HUES6 (cell line): Measurements from ENCODE around the gene C9.

Experiments
- H3K27ac ChIP-seq: 2 replicates; pipeline ENCODE4 v1.7.0; 2013; ENCODE audit warnings: low read depth, mild to moderate bottlenecking, low read length, inconsistent platforms
- H3K27me3 ChIP-seq: 2 replicates; pipeline ENCODE4 v1.6.1; 2013; ENCODE audit warnings: low read length; ENCODE audit not compliant: control insufficient read depth, insufficient read depth
- H3K36me3 ChIP-seq: 2 replicates; pipeline ENCODE4 v1.6.1; 2013; ENCODE audit warnings: low read length; ENCODE audit not compliant: control insufficient read depth, insufficient read depth
- H3K4me1 ChIP-seq: 2 replicates; pipeline ENCODE4 v1.6.1; 2013; ENCODE audit warnings: low read length; ENCODE audit not compliant: control insufficient read depth, insufficient read depth
- H3K4me3 ChIP-seq: 2 replicates; pipeline ENCODE4 v1.5.1; 2013; ENCODE audit warnings: low read depth, low read length
- H3K9ac ChIP-seq: one replicate; pipeline ENCODE4 v1.6.1; 2013; ENCODE audit warnings: mild to moderate bottlenecking, low read length
- H3K9me3 ChIP-seq: 2 replicates; pipeline ENCODE4 v1.6.1; 2013; ENCODE audit warnings: low read depth, low read length; ENCODE audit not compliant: control insufficient read depth, insufficient read depth

The C9 gene

GRCh38 chr5:39373791-39374190 lies 9.5 kb upstream of the C9 start:
- Histone ChIP-seq H3K4me1 (no peaks in the 10 kb centered on the region; the same call in 1 of the 2 replicates), H3K9ac (no peak overlapping the region), H3K9me3 (no peaks in the 10 kb centered on the region), H3K27ac (no peak overlapping the region), H3K36me3 (peaks cover 2% of the 10 kb centered on the region; the same call in 1 of the 2 replicates), H3K27me3 (no peaks in the 10 kb centered on the region), H3K4me3 (no peak overlapping the region)

GRCh38 chr5:39371367-39371635 lies 7.0 kb upstream of the C9 start:
- Histone ChIP-seq H3K36me3 (peaks cover 2% of the 10 kb centered on the region; the same call in 1 of the 2 replicates), H3K9ac (no peak overlapping the region), H3K4me3 (no peak overlapping the region), H3K27me3 (no peaks in the 10 kb centered on the region), H3K27ac (no peak overlapping the region), H3K9me3 (no peaks in the 10 kb centered on the region), H3K4me1 (no peaks in the 10 kb centered on the region; the same call in 1 of the 2 replicates)

GRCh38 chr5:39370555-39371366 lies 6.5 kb upstream of the C9 start:
- H3K4me3 ChIP-seq: no peak overlapping the region
- H3K27ac ChIP-seq: no peak overlapping the region
- H3K4me1 ChIP-seq: no peaks in the 10 kb centered on the region; the same call in 1 of the 2 replicates
- peaks cover 2% of the 10 kb centered on the region; the same call in 1 of the 2 replicates for H3K36me3 ChIP-seq
- no peaks in the 10 kb centered on the region for H3K9me3 ChIP-seq
- H3K9ac ChIP-seq: no peak overlapping the region
- no peaks in the 10 kb centered on the region for H3K27me3 ChIP-seq

- Histone ChIP-seq H3K4me1 (no peaks in the 10 kb centered on the region; the same call in 1 of the 2 replicates), H3K4me3 (no peak overlapping the region), H3K9ac (no peak overlapping the region), H3K36me3 (peaks cover 2% of the 10 kb centered on the region; the same call in 1 of the 2 replicates), H3K27me3 (no peaks in the 10 kb centered on the region), H3K27ac (no peak overlapping the region), H3K9me3 (no peaks in the 10 kb centered on the region)
These were observed 5.0 kb upstream of the C9 start for GRCh38 chr5:39369123-39369815.

- Histone ChIP-seq H3K36me3 (peaks cover 2% of the 10 kb centered on the region; the same call in 1 of the 2 replicates), H3K9ac (no peak overlapping the region), H3K9me3 (no peaks in the 10 kb centered on the region), H3K4me1 (no peaks in the 10 kb centered on the region; the same call in 1 of the 2 replicates), H3K27me3 (no peaks in the 10 kb centered on the region), H3K27ac (no peak overlapping the region), H3K4me3 (no peak overlapping the region)
These were observed 3.8 kb upstream of the C9 start for GRCh38 chr5:39368116-39368515.

- H3K27ac ChIP-seq: no peak overlapping the region
- H3K9me3 ChIP-seq: no peaks in the 10 kb centered on the region
- no peak overlapping the region for H3K4me3 ChIP-seq
- no peak overlapping the region for H3K9ac ChIP-seq
- H3K36me3 ChIP-seq: peaks cover 2% of the 10 kb centered on the region; the same call in 1 of the 2 replicates
- no peaks in the 10 kb centered on the region for H3K27me3 ChIP-seq
- H3K4me1 ChIP-seq: no peaks in the 10 kb centered on the region; the same call in 1 of the 2 replicates
These were observed 3.4 kb upstream of the C9 start for GRCh38 chr5:39367711-39368110.

GRCh38 chr5:39363217-39363616 lies 1.1 kb downstream of the C9 start:
- Histone ChIP-seq H3K27ac (no peak overlapping the region), H3K9ac (no peak overlapping the region), H3K36me3 (no peaks in the 10 kb centered on the region), H3K4me3 (no peak overlapping the region), H3K4me1 (no peaks in the 10 kb centered on the region), H3K9me3 (0 out of 2 replicates have a peak, but pooled peaks cover 4% of the 10 kb centered on the region), H3K27me3 (no peaks in the 10 kb centered on the region)

- Histone ChIP-seq H3K4me3 (no peak overlapping the region), H3K9ac (no peak overlapping the region), H3K27ac (no peak overlapping the region), H3K9me3 (0 out of 2 replicates have a peak, but pooled peaks cover 4% of the 10 kb centered on the region), H3K36me3 (no peaks in the 10 kb centered on the region), H3K4me1 (no peaks in the 10 kb centered on the region), H3K27me3 (no peaks in the 10 kb centered on the region)
These were observed 1.6 kb downstream of the C9 start for GRCh38 chr5:39362646-39363045.

- Histone ChIP-seq H3K4me3 (no peak overlapping the region), H3K9me3 (0 out of 2 replicates have a peak, but pooled peaks cover 4% of the 10 kb centered on the region), H3K4me1 (no peaks in the 10 kb centered on the region), H3K27ac (no peak overlapping the region), H3K36me3 (no peaks in the 10 kb centered on the region), H3K27me3 (no peaks in the 10 kb centered on the region), H3K9ac (no peak overlapping the region)
These were observed 3.0 kb downstream of the C9 start for GRCh38 chr5:39361306-39361705.

- Histone ChIP-seq H3K36me3 (no peaks in the 10 kb centered on the region), H3K27me3 (no peaks in the 10 kb centered on the region), H3K4me1 (no peaks in the 10 kb centered on the region), H3K9ac (no peak overlapping the region), H3K27ac (no peak overlapping the region), H3K4me3 (no peak overlapping the region), H3K9me3 (0 out of 2 replicates have a peak, but pooled peaks cover 4% of the 10 kb centered on the region)
These were observed 3.7 kb downstream of the C9 start for GRCh38 chr5:39360471-39361111.

- H3K9me3 ChIP-seq: 0 out of 2 replicates have a peak, but pooled peaks cover 13% of the 10 kb centered on the region
- H3K36me3 ChIP-seq: no peaks in the 10 kb centered on the region
- H3K4me3 ChIP-seq: no peak overlapping the region
- H3K4me1 ChIP-seq: no peaks in the 10 kb centered on the region
- H3K27me3 ChIP-seq: no peaks in the 10 kb centered on the region
- no peak overlapping the region for H3K9ac ChIP-seq
- H3K27ac ChIP-seq: no peak overlapping the region
These were observed 8.0 kb downstream of the C9 start for GRCh38 chr5:39356263-39356662.
